HEK293 (cell line): ENCODE results near the gene RASGRF2.

Experiments
- CTCF ChIA-PET: fragments of 350-600 bp; formaldehyde crosslinking; extraction: SDS; loops from one replicate; lab custom pipeline; 2021; ENCODE audit warnings: antibody characterized with exemption; lab: Yijun Ruan, JAX
- POLR2A ChIA-PET: fragments of 300-600 bp; formaldehyde crosslinking; extraction: SDS; loops from one replicate; lab custom pipeline; 2020; ENCODE audit warnings: antibody characterized with exemption, inconsistent platforms; lab: Yijun Ruan, JAX
- H3K27ac ChIP-seq: fragments of 200-500 bp; sonication (Bioruptor generic); 2 replicates; pipeline ENCODE4 v1.5.1; 2014; ENCODE audit warnings: low read depth, low read length, control low read depth, inconsistent platforms; ENCODE audit errors: extremely low read depth
- H3K36me3 ChIP-seq, 2 experiments: fragments of 200-500 bp in 1 of 2; sonication (Bioruptor generic) in 1 of 2; 1 replicate in 1 of 2; 2 replicates in 1 of 2; pipeline ENCODE4 v1.5.1; 2014 to 2017; ENCODE audit warnings: inconsistent platforms in 2 of 2, low read length in 2 of 2; ENCODE audit not compliant: control insufficient read depth in 2 of 2, insufficient read depth in 1 of 2
- H3K4me1 ChIP-seq: fragments of 200-500 bp; sonication (Bioruptor generic); 2 replicates; pipeline ENCODE4 v1.5.1; 2014; ENCODE audit warnings: mild to moderate bottlenecking, low read length, inconsistent platforms; ENCODE audit not compliant: control insufficient read depth, insufficient read depth
- H3K4me3 ChIP-seq: 2 replicates; pipeline ENCODE4 v1.5.1; 2011; ENCODE audit warnings: low read depth, mild to moderate bottlenecking, control low read depth, low read length, moderate library complexity
- H3K9me3 ChIP-seq: fragments of 200-500 bp; sonication (Bioruptor generic); 2 replicates; pipeline ENCODE4 v1.5.1; 2014; ENCODE audit warnings: low read depth, low read length, inconsistent platforms; ENCODE audit not compliant: control insufficient read depth, insufficient read depth
- GFI1B ChIP-seq: fragments of 450-650 bp; formaldehyde crosslinking; IDR thresholded peaks from 2 replicates; pipeline ENCODE4 v1.5.1; 2016; ENCODE audit warnings: missing biosample characterization, missing genetic modification characterization
- SCRT2 ChIP-seq: fragments of 450-650 bp; formaldehyde crosslinking; IDR thresholded peaks from 2 replicates; pipeline ENCODE4 v1.5.1; 2016; ENCODE audit warnings: missing biosample characterization, missing genetic modification characterization
- ZBTB6 ChIP-seq: fragments of 450-650 bp; formaldehyde crosslinking; IDR thresholded peaks from 2 replicates; pipeline ENCODE4 v1.5.1; 2017; ENCODE audit warnings: missing biosample characterization, missing genetic modification characterization
- ZFP41 ChIP-seq: fragments of 450-650 bp; formaldehyde crosslinking; IDR thresholded peaks from 2 replicates; pipeline ENCODE4 v1.5.1; 2016; ENCODE audit warnings: missing biosample characterization, missing genetic modification characterization, borderline replicate concordance
- ZNF112 ChIP-seq: fragments of 450-650 bp; formaldehyde crosslinking; IDR thresholded peaks from 2 replicates; pipeline ENCODE4 v1.5.0; 2017; ENCODE audit warnings: missing biosample characterization, missing genetic modification characterization
- ZNF146 ChIP-seq: fragments of 450-650 bp; formaldehyde crosslinking; IDR thresholded peaks from 2 replicates; pipeline ENCODE4 v1.5.1; 2016; ENCODE audit warnings: missing biosample characterization, missing genetic modification characterization
- ZNF404 ChIP-seq: fragments of 450-650 bp; formaldehyde crosslinking; IDR thresholded peaks from 2 replicates; pipeline ENCODE4 v1.5.1; 2017; ENCODE audit warnings: missing biosample characterization, missing genetic modification characterization
- ZNF560 ChIP-seq: fragments of 450-650 bp; formaldehyde crosslinking; IDR thresholded peaks from 2 replicates; pipeline ENCODE4 v1.5.1; 2017; ENCODE audit warnings: missing biosample characterization, missing genetic modification characterization, borderline replicate concordance
- ZNF624 ChIP-seq: fragments of 450-650 bp; formaldehyde crosslinking; IDR thresholded peaks from 2 replicates; pipeline ENCODE4 v1.5.1; 2017; ENCODE audit warnings: missing biosample characterization, missing genetic modification characterization
- ZNF626 ChIP-seq: fragments of 450-650 bp; sonication (Bioruptor Pico); formaldehyde crosslinking; IDR thresholded peaks from 2 replicates; pipeline ENCODE4 v1.5.1; 2018; ENCODE audit warnings: missing biosample characterization, missing genetic modification characterization, inconsistent platforms
- ZNF660 ChIP-seq: fragments of 450-650 bp; IDR thresholded peaks from 2 replicates; pipeline ENCODE4 v1.5.1; 2018; ENCODE audit warnings: missing biosample characterization, mild to moderate bottlenecking, missing genetic modification characterization
- ZNF704 ChIP-seq: fragments of 450-650 bp; formaldehyde crosslinking; IDR thresholded peaks from 2 replicates; pipeline ENCODE4 v1.5.1; 2016; ENCODE audit warnings: missing biosample characterization, missing genetic modification characterization
- ZNF768 ChIP-seq: fragments of 450-650 bp; formaldehyde crosslinking; IDR thresholded peaks from 2 replicates; pipeline ENCODE4 v1.5.1; 2018; ENCODE audit warnings: missing biosample characterization, mild to moderate bottlenecking, missing genetic modification characterization
- ZSCAN5A ChIP-seq: fragments of 450-650 bp; formaldehyde crosslinking; IDR thresholded peaks from 2 replicates; pipeline ENCODE4 v1.5.1; 2016; ENCODE audit warnings: missing biosample characterization, missing genetic modification characterization
- TF ChIP-seq, protein P1 (sequence below): fragments of 450-650 bp; formaldehyde crosslinking; conservative IDR thresholded peaks from 2 replicates; pipeline ENCODE4 v1.5.1; 2016; ENCODE audit warnings: low read depth, missing biosample characterization, missing genetic modification characterization
- TF ChIP-seq, protein P2 (sequence below): fragments of 450-650 bp; formaldehyde crosslinking; IDR thresholded peaks from 2 replicates; pipeline ENCODE4 v1.5.1; 2016; ENCODE audit warnings: missing biosample characterization, missing genetic modification characterization, borderline replicate concordance
- TF ChIP-seq, protein P3 (sequence below): fragments of 450-650 bp; formaldehyde crosslinking; IDR thresholded peaks from 2 replicates; pipeline ENCODE4 v1.5.1; 2016; ENCODE audit warnings: missing biosample characterization, missing genetic modification characterization

RASGRF2 gene

DNA sequence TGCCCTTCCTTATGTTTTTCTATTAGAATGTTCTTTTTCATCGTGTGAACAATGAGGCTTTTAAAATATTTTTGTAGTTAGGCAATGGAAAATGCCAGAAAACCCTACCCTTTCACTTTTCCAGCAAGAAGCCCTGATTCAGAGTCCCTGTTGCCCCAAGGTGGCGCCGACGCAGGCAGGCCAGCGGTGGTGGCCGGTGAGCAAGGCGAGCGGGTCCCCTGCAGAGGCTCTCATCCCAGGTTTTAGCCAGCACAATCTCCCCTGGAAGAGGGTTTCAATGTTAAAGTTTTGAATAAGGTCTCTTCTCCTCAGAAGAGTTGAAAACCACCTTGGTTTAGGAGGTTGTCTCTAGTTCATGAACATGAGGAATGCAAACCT is 232.2 kb downstream of the RASGRF2 start:
- CTCF ChIA-PET, result interaction anchor here (0.6 to 1.8 kb wide), 4 partner anchors 16 to 526 kb away, joined by 3 to 6 read pairs (median 4); no protein-coding TSS in a partner anchor
- H3K9me3 ChIP-seq, result no peaks in the 10 kb centered on the region
- H3K4me1 ChIP-seq, result no peaks in the 10 kb centered on the region
- TF ChIP-seq ZNF626 (tag by site-specific recombination) (no peak), ZNF112 (tag by site-specific recombination) (no peak), ZFP41 (tag by site-specific recombination) (no peak), ZBTB6 (tag by site-specific recombination) (no peak), ZNF146 (tag by site-specific recombination) (no peak), ZNF560 (tag by site-specific recombination) (no peak), ZNF768 (no peak), GFI1B (tag by site-specific recombination) (no peak), ZNF404 (no peak), ZNF704 (tag by site-specific recombination) (no peak), SCRT2 (tag by site-specific recombination) (no peak), ZSCAN5A (tag by site-specific recombination) (no peak), ZNF624 (no peak), ZNF660 (tag by site-specific recombination) (no peak)
- TF ChIP-seq, protein P1, sequence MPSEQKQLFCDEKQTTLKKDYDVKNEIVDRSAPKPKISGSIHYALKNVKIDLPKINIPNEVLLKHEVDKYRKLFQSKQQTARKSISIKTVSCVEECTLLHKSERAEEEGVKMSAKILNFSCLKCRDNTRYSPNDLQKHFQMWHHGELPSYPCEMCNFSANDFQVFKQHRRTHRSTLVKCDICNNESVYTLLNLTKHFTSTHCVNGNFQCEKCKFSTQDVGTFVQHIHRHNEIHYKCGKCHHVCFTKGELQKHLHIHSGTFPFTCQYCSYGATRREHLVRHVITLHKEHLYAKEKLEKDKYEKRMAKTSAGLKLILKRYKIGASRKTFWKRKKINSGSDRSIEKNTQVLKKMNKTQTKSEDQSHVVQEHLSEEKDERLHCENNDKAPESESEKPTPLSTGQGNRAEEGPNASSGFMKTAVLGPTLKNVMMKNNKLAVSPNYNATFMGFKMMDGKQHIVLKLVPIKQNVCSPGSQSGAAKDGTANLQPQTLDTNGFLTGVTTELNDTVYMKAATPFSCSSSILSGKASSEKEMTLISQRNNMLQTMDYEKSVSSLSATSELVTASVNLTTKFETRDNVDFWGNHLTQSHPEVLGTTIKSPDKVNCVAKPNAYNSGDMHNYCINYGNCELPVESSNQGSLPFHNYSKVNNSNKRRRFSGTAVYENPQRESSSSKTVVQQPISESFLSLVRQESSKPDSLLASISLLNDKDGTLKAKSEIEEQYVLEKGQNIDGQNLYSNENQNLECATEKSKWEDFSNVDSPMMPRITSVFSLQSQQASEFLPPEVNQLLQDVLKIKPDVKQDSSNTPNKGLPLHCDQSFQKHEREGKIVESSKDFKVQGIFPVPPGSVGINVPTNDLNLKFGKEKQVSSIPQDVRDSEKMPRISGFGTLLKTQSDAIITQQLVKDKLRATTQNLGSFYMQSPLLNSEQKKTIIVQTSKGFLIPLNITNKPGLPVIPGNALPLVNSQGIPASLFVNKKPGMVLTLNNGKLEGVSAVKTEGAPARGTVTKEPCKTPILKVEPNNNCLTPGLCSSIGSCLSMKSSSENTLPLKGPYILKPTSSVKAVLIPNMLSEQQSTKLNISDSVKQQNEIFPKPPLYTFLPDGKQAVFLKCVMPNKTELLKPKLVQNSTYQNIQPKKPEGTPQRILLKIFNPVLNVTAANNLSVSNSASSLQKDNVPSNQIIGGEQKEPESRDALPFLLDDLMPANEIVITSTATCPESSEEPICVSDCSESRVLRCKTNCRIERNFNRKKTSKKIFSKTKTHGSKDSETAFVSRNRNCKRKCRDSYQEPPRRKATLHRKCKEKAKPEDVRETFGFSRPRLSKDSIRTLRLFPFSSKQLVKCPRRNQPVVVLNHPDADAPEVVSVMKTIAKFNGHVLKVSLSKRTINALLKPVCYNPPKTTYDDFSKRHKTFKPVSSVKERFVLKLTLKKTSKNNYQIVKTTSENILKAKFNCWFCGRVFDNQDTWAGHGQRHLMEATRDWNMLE, result no peak
- TF ChIP-seq, protein P2, sequence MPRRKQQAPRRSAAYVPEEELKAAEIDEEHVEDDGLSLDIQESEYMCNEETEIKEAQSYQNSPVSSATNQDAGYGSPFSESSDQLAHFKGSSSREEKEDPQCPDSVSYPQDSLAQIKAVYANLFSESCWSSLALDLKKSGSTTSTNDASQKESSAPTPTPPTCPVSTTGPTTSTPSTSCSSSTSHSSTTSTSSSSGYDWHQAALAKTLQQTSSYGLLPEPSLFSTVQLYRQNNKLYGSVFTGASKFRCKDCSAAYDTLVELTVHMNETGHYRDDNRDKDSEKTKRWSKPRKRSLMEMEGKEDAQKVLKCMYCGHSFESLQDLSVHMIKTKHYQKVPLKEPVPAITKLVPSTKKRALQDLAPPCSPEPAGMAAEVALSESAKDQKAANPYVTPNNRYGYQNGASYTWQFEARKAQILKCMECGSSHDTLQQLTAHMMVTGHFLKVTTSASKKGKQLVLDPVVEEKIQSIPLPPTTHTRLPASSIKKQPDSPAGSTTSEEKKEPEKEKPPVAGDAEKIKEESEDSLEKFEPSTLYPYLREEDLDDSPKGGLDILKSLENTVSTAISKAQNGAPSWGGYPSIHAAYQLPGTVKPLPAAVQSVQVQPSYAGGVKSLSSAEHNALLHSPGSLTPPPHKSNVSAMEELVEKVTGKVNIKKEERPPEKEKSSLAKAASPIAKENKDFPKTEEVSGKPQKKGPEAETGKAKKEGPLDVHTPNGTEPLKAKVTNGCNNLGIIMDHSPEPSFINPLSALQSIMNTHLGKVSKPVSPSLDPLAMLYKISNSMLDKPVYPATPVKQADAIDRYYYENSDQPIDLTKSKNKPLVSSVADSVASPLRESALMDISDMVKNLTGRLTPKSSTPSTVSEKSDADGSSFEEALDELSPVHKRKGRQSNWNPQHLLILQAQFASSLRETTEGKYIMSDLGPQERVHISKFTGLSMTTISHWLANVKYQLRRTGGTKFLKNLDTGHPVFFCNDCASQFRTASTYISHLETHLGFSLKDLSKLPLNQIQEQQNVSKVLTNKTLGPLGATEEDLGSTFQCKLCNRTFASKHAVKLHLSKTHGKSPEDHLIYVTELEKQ (tag by site-specific recombination), result no peak
- TF ChIP-seq, protein P3, sequence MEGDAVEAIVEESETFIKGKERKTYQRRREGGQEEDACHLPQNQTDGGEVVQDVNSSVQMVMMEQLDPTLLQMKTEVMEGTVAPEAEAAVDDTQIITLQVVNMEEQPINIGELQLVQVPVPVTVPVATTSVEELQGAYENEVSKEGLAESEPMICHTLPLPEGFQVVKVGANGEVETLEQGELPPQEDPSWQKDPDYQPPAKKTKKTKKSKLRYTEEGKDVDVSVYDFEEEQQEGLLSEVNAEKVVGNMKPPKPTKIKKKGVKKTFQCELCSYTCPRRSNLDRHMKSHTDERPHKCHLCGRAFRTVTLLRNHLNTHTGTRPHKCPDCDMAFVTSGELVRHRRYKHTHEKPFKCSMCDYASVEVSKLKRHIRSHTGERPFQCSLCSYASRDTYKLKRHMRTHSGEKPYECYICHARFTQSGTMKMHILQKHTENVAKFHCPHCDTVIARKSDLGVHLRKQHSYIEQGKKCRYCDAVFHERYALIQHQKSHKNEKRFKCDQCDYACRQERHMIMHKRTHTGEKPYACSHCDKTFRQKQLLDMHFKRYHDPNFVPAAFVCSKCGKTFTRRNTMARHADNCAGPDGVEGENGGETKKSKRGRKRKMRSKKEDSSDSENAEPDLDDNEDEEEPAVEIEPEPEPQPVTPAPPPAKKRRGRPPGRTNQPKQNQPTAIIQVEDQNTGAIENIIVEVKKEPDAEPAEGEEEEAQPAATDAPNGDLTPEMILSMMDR (tag by site-specific recombination), result no peak
- no peak overlapping the region for H3K4me3 ChIP-seq
- no peaks in the 10 kb centered on the region for H3K36me3 ChIP-seq
- H3K27ac ChIP-seq, result no peak overlapping the region
- POLR2A ChIA-PET, result no interaction called here
